ENCODE measurements around the gene SH3RF3.
"Not testable (repeated sequence)": the region's sequence is repeated elsewhere in the genome, so short reads cannot be mapped to it uniquely, and the experiment has no call there.

The SH3RF3 gene

DNA sequence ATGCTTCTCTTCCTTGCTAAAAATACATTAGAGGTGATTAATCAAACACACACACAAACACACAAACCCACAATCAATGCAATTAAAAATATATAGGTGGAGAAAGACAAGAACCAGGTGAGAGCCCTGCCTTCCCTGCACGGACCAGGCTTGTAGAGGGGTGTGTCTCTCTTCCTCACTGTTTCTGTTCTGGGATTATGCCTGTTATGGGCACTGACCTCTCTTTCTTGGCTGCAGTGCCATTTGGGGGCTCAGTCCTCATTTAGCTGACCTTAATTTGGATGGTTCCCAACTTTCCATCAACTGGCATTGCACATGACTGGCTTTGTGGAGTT lies 89.8 kb downstream of the SH3RF3 start (continued):
- TF ChIP-seq, protein P1, sequence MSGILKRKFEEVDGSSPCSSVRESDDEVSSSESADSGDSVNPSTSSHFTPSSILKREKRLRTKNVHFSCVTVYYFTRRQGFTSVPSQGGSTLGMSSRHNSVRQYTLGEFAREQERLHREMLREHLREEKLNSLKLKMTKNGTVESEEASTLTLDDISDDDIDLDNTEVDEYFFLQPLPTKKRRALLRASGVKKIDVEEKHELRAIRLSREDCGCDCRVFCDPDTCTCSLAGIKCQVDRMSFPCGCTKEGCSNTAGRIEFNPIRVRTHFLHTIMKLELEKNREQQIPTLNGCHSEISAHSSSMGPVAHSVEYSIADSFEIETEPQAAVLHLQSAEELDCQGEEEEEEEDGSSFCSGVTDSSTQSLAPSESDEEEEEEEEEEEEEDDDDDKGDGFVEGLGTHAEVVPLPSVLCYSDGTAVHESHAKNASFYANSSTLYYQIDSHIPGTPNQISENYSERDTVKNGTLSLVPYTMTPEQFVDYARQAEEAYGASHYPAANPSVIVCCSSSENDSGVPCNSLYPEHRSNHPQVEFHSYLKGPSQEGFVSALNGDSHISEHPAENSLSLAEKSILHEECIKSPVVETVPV (CRISPR knock-in tag; IDR thresholded peaks at IDR 0.05), result no peak
- TF ChIP-seq ISL1 (CRISPR knock-in tag; IDR thresholded peaks at IDR 0.05) (no peak), PPARA (CRISPR knock-in tag; IDR thresholded peaks at IDR 0.05; ENCODE audit: borderline replicate concordance) (no peak), TOX (CRISPR knock-in tag; IDR thresholded peaks at IDR 0.05; ENCODE audit: borderline replicate concordance) (no peak)

DNA sequence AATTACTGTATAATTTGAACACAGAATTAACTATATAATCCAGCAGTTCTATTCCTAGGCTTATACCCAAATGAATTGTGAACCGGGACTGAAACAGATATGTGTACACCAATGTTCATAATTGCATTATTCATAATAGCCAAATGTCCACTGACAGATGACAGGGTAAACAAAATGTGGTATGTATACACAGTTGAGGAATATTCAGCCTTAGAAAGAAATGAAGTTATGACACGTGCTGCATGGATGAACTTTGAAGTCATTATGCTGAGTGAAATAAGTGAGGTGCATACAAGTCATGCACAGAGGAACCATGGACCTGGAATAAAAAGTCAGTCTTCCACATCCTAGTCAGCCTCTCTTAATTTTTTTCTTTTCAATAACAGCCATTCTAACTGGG lies 91.9 kb downstream of the SH3RF3 start:
- TF ChIP-seq, protein P2, sequence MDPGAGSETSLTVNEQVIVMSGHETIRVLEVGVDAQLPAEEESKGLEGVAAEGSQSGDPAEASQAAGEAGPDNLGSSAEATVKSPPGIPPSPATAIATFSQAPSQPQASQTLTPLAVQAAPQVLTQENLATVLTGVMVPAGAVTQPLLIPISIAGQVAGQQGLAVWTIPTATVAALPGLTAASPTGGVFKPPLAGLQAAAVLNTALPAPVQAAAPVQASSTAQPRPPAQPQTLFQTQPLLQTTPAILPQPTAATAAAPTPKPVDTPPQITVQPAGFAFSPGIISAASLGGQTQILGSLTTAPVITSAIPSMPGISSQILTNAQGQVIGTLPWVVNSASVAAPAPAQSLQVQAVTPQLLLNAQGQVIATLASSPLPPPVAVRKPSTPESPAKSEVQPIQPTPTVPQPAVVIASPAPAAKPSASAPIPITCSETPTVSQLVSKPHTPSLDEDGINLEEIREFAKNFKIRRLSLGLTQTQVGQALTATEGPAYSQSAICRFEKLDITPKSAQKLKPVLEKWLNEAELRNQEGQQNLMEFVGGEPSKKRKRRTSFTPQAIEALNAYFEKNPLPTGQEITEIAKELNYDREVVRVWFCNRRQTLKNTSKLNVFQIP (CRISPR knock-in tag; IDR thresholded peaks at IDR 0.05; ENCODE audit: borderline replicate concordance, low read depth), result no peak
- TF ChIP-seq ZNF8 (CRISPR knock-in tag; IDR thresholded peaks at IDR 0.05) (no peak), CSDC2 (CRISPR knock-in tag; IDR thresholded peaks at IDR 0.05) (no peak), ZC3H10 (CRISPR knock-in tag; IDR thresholded peaks at IDR 0.05) (no peak), ZFP3 (CRISPR knock-in tag; IDR thresholded peaks at IDR 0.05) (no peak), BACH2 (CRISPR knock-in tag; IDR thresholded peaks at IDR 0.05; ENCODE audit: borderline replicate concordance) (no peak), PPARA (CRISPR knock-in tag; IDR thresholded peaks at IDR 0.05; ENCODE audit: borderline replicate concordance) (no peak), ZNF70 (CRISPR knock-in tag; IDR thresholded peaks at IDR 0.05) (no peak), ARNTL (CRISPR knock-in tag; IDR thresholded peaks at IDR 0.05; ENCODE audit: borderline replicate concordance, low read depth) (no peak), TCF4 (CRISPR knock-in tag; IDR thresholded peaks at IDR 0.05; ENCODE audit: borderline replicate concordance) (no peak), ZNF565 (CRISPR knock-in tag; conservative IDR thresholded peaks at IDR 0.05; ENCODE audit: low read depth) (no peak), ESRRG (CRISPR knock-in tag; IDR thresholded peaks at IDR 0.05) (no peak)
- TF ChIP-seq, protein P3, sequence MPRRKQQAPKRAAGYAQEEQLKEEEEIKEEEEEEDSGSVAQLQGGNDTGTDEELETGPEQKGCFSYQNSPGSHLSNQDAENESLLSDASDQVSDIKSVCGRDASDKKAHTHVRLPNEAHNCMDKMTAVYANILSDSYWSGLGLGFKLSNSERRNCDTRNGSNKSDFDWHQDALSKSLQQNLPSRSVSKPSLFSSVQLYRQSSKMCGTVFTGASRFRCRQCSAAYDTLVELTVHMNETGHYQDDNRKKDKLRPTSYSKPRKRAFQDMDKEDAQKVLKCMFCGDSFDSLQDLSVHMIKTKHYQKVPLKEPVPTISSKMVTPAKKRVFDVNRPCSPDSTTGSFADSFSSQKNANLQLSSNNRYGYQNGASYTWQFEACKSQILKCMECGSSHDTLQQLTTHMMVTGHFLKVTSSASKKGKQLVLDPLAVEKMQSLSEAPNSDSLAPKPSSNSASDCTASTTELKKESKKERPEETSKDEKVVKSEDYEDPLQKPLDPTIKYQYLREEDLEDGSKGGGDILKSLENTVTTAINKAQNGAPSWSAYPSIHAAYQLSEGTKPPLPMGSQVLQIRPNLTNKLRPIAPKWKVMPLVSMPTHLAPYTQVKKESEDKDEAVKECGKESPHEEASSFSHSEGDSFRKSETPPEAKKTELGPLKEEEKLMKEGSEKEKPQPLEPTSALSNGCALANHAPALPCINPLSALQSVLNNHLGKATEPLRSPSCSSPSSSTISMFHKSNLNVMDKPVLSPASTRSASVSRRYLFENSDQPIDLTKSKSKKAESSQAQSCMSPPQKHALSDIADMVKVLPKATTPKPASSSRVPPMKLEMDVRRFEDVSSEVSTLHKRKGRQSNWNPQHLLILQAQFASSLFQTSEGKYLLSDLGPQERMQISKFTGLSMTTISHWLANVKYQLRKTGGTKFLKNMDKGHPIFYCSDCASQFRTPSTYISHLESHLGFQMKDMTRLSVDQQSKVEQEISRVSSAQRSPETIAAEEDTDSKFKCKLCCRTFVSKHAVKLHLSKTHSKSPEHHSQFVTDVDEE (CRISPR knock-in tag; IDR thresholded peaks at IDR 0.05), result no peak
- TF ChIP-seq, protein P4, sequence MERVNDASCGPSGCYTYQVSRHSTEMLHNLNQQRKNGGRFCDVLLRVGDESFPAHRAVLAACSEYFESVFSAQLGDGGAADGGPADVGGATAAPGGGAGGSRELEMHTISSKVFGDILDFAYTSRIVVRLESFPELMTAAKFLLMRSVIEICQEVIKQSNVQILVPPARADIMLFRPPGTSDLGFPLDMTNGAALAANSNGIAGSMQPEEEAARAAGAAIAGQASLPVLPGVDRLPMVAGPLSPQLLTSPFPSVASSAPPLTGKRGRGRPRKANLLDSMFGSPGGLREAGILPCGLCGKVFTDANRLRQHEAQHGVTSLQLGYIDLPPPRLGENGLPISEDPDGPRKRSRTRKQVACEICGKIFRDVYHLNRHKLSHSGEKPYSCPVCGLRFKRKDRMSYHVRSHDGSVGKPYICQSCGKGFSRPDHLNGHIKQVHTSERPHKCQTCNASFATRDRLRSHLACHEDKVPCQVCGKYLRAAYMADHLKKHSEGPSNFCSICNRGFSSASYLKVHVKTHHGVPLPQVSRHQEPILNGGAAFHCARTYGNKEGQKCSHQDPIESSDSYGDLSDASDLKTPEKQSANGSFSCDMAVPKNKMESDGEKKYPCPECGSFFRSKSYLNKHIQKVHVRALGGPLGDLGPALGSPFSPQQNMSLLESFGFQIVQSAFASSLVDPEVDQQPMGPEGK (CRISPR knock-in tag; IDR thresholded peaks at IDR 0.05; ENCODE audit: borderline replicate concordance), result no peak
- TF ChIP-seq, protein P1 (CRISPR knock-in tag; IDR thresholded peaks at IDR 0.05), result no peak
- TF ChIP-seq, protein P5, sequence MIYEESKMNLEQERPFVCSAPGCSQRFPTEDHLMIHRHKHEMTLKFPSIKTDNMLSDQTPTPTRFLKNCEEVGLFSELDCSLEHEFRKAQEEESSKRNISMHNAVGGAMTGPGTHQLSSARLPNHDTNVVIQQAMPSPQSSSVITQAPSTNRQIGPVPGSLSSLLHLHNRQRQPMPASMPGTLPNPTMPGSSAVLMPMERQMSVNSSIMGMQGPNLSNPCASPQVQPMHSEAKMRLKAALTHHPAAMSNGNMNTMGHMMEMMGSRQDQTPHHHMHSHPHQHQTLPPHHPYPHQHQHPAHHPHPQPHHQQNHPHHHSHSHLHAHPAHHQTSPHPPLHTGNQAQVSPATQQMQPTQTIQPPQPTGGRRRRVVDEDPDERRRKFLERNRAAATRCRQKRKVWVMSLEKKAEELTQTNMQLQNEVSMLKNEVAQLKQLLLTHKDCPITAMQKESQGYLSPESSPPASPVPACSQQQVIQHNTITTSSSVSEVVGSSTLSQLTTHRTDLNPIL (CRISPR knock-in tag; IDR thresholded peaks at IDR 0.05; ENCODE audit: low read depth), result no peak
- no peak for ATAC-seq

DNA sequence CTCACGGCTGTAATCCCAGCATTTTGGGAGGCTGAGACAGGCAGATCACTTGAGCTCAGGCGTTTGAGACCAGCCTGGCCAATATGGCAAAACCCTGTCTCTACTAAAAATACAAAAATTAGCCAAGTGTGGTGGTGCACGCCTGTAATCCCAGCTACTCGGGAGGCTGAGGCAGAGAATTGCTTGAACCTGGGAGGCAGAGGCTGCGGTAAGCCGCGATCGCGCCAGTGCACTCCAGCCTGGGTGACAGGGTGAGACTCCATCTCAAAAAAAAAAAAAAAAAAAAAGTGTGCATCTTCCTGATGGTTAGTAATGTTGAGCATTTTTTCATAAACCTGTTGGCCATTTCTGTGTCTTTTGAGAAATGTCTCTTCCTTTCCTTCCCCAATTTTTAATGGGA lies 92.3 kb downstream of the SH3RF3 start:
- ATAC-seq, result not testable (repeated sequence)

DNA sequence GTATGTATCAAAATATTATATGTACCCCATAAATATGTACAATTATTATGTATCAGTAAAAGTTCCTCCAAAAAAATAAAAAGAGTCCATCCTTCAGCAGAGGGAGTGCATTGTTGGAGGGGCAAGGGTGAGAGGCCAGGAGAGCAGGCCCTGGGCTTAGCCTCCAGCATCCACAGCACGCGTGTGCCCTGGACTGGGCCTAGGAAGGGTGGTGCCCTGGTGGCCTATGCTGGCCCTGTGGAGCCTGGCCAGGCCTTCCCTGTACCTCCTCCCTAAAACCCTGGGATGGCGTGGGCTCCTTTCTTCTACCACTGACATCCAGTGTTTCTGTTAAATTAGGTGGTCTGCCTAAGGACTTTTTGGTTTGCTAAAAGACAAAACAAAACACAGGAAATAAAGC lies 93.4 kb downstream of the SH3RF3 start:
- no peak for ATAC-seq
- TF ChIP-seq ESRRG (CRISPR knock-in tag; IDR thresholded peaks at IDR 0.05) (no peak), ISL1 (CRISPR knock-in tag; IDR thresholded peaks at IDR 0.05) (no peak), BACH2 (CRISPR knock-in tag; IDR thresholded peaks at IDR 0.05; ENCODE audit: borderline replicate concordance) (no peak)

All from SK-N-SH treated with all-trans-retinoic acid at 6 μM for 48 hours (cell line).